ENCODE data around the gene HSBP1.

DNA sequence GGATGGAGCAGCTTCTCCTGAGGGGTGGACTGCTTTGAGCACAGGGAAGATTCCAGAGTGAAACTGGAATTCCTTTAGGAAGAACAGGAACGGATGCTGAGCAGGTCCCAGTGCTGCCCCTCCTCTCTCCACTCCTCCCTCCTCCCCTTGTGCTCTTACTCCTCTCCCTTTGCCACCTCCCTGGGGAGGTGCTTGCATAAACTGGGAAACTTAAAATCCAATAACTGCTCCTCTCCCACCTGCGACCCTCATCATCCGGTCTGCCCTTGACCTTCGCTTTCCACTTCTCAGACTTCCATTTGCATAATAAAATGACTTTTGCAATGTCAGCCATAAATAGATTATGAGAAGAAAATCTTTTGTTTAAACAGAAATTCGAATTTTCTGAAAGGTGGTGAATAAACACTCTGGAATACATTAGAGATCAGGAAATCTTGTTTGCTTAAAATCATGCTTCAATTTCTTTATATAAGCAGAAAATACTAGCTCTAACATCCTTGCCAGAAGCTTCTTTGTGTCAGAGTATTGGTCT lies 23.7 kb downstream of the HSBP1 start:
- TF ChIP-seq, protein P1, sequence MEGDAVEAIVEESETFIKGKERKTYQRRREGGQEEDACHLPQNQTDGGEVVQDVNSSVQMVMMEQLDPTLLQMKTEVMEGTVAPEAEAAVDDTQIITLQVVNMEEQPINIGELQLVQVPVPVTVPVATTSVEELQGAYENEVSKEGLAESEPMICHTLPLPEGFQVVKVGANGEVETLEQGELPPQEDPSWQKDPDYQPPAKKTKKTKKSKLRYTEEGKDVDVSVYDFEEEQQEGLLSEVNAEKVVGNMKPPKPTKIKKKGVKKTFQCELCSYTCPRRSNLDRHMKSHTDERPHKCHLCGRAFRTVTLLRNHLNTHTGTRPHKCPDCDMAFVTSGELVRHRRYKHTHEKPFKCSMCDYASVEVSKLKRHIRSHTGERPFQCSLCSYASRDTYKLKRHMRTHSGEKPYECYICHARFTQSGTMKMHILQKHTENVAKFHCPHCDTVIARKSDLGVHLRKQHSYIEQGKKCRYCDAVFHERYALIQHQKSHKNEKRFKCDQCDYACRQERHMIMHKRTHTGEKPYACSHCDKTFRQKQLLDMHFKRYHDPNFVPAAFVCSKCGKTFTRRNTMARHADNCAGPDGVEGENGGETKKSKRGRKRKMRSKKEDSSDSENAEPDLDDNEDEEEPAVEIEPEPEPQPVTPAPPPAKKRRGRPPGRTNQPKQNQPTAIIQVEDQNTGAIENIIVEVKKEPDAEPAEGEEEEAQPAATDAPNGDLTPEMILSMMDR (conservative IDR thresholded peaks at IDR 0.05; ENCODE audit: low read length): no peak
- no peak for TF ChIP-seq EZH2phosphoT487 (IDR thresholded peaks at IDR 0.05; ENCODE audit: borderline replicate concordance)
